T-helper 1 cell (primary cell): ENCODE results near the gene TMEM237.

ENCODE experiments used
- DNase-seq, 5 donors: peaks; one replicate each; pipeline ENCODE4 v3.0.0-alpha.2; 2012 to 2020

The TMEM237 gene

DNA sequence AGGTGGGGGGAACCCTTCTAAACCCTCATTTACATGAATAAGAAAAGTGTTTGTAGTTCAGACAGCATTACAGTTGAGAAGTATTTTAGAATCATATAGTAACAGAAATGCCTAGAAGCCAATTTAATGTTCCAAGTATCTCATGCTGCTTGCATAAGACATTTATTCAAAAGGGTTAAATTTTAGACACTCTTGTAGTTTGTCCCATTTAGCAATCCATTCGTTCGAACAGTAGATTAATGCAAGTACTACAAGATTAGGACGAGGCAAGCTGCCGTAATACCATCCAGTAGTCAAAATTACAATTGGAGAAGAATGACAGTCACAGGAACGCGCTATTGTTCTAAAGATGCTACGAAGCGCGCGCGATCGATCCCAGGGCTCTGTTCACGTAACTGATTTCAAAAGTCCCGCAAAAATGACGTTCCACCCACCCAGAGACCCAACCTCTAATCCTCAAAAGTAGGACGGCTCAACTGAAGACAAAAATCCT lies 1.2 kb downstream of the TMEM237 start:
- DNase-seq, result no peak

DNA sequence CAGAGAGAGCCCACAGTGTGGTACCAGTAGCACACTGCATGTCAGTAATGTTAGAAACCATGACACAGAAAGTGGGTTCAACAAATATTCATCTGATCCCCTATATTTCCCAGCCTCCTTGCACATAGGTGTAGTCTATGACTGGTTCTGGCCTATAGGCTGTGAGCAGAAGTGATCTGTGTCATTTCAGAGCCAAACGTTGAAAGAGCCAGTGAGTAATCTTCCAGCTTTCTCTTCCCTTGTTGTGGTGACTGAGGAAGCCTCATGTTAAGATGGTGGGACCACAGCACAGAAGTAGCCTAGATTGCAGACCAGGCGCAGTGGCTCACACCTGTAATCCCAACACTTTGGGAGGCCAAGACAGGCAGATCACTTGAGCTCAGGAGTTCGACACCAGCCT lies 4.1 kb downstream of the TMEM237 start:
- no peak for DNase-seq

DNA sequence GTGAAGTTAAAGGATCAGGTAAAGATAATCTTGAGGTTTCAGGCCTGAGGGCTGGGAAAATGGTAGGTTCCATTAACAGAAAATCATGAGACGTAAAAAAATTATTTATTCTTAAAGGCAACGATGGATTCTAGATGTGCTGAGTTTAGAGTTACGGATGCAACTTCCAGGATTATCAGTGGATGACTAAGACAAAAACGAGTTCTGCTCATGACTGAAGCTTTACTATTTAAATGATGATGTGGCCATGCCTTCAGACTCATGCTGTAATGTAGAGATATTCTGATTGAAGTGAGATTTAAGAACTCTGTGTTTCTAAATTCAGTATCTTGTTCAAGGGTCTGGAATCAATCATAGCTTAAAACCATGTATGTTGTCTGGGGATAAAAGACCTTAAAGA lies 5.0 kb downstream of the TMEM237 start:
- no peak for DNase-seq

DNA sequence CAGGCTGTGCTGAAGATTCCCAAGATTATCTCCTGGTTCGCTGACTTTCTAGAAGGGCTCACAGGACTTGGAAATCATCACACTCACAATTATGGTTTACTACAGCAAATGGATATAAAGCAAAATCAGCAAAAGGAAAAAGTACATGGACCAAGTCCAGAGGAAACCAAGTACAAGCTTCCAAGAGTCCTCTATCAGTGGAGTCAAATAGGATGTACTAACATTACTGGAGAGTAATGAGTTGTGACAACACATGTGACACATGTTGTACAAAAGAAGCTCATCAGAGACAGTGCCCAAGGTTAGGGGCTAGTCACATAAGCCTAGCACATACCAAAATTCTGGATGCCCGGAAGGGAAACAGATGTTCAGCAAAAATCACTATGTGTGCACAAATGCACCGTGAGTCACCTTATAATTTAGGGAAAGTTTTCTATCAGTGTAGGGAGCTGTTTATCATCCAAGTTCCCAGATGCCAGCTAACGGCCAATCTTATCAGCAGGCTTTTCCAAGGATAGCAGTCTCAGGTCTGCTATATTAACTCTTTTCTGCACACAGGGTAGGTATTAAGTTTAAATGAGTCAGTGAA lies 9.5 kb downstream of the TMEM237 start:
- no peak for DNase-seq

DNA sequence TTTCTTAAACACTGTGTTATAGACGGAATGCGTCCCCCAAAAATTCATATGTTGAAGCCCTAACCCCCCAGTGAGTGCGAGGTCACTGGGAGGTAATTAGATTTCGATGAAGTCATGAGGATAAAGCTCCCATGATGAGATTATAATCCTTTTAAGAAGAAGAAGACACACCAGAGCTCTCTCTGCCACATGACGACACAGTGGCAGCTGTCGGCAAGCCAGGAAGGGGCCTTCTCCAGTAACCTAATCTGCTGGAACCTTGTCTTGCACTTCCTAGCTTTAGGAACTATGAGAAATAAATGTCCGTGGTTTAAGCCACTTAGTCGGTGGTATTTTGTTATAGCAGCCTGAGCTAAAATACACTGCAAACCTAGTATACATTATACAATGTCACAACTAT lies 12.3 kb downstream of the TMEM237 start:
- DNase-seq, result no peak

DNA sequence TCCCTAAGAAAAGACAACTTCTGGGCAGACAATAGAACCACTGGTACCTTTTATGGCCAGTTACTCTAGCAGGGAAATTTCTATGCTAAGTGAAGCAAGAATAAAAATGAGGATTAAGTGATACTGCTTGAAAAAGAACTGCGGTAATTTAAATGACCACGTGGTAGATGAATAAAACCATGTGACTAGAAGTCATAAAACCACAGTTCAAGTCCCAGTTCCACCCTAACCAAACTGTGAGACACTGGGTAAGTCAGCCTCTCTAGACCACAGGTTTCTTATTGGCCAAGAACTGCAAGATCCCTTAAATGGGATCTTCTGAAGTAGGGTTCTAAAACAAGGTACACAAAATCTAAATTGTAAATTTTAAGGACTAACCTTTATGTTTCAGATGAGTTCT lies 12.7 kb downstream of the TMEM237 start:
- DNase-seq, result no peak

DNA sequence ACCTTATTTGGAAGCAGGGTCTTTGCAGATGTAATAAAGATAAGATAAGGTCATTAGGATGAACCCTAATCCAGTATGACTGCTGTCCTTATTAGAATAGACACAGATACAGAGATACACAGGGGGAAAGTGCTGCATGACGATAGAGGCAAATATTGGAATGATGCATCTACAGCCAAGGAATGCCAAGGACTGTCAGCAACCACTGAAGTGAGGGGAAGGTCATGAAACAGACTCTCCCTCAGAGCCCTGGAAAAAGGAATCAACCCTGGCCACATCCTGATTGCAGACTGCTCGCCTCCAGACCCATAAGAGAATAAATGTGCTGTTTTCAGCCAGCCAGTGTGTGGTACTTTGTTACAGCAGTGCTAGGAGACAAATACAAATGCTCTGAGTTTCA lies 14.8 kb downstream of the TMEM237 start:
- DNase-seq, result no peak

DNA sequence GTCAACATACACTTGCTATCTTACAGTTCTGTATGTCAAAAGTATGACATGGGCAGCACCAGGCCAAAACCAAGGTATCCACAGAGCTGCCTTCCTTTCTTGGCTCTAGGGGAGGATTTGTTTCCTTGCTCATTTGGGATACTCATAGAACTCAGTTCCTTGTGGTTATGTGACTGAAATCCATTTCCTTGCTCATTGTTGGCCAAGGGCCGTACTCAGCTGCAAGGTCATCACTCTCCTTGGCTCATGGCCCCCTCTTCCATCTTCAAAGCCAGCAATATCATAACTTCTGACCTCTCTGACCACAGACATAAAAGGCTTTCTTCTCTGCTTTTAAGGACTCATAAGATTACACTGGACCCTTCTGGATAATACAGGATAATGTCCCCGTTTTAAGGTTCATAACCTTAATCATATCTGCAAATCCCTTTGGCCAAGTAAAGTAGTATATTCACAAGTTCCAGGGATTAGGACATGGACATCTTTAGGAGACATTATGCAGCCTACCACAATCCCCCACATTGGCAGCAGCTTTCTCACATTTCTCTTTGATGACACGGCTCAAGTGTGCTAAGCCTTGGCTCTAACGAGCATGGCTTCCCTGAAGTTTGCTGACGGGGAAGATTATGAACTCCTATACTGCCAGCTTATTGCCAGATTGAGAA lies 20.9 kb downstream of the TMEM237 start:
- DNase-seq, result no peak

DNA sequence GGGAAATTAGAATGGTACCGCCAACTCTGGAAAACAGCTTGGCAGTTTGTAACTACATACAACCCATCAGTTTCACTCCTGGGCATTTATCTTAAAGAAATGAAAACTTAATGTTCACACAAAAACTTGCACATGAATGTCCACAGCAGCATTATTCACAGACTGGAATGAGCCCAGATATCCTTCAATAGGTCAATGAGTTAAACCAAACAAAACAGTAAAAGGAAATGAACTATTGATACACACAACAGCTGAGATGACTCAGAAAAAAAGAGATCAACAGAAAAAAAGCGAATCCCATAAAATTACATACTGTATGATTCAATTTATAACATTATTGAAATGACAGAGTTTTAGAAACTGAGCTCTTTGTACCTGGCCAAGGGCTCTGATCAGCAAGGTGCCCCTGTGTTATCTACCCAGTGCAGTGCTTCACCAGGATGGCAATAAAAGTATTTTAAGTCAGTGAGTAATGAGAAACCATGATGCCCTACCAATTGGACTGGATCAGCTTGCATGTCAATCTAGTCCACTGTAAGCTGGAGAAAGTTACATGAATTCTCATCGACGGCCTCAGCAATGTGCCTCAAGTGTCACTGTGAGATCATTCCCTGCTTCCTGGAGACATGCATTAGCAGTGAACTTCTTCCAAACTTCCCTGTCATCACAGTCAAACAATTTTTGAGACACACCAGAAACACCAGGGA lies 21.9 kb downstream of the TMEM237 start:
- DNase-seq, result no peak

DNA sequence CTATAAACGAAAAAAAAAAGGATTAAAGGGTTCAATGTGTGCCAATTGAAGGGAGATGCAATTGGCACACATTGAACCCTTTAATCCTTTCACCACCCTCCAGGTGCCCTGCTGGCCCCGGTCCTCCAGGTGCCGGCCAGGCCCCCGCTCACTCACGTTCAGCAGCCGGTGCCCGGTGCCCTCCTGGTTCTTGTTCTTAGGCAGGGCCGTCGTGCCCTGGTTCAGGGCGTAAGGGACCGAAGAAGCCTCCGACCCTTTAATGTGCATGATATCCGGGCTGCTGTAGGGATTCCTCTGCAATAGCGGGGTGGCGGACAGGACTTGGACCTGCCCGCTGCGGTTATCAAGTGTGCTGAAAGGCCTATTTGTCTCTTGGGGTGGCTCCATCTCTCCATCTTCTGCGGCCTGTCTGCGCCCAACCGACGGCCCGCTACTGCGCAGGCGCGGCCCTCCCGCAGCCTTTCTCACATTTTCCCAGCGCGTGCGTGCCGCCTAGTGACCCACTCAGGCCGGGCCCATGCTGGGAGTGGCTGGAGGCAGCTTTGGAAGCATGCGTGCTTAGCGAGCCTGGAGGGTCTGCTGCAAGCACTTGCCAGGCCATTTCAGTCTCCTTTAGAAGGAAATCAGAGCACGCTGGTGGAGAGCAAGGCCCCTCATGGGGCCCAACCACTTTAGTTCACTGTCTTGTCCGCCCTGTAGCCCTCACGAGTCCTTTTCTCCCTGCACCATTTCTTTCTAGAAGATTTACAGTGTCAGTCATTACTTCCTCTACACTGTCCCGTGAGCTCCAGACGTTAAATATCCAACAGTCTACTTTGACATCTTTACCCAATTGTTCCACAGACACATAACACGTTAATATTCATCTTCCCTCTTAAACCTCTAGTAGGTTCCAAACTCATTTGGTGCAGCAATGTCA lies 24.3 kb downstream of the TMEM237 start:
- DNase-seq, result no peak

DNA sequence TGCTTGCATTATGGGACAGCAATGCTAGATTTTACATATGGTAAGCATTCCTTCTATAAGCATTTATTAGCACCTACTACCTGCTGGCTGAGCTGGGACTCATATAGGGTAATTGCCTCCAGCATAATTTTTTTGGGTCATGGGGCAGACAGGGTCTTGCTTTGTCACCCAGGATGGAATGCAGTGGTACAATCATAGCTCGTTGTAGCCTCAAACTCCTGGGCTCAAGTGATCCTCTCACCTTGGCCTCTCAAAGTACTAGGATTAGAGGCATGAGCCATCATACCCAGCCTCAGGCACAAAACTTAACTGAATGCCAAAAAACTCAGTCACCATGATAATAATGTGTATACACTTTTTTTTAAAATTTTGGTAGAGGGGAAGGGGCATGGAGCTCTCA lies 35.3 kb downstream of the TMEM237 start:
- DNase-seq, result no peak

DNA sequence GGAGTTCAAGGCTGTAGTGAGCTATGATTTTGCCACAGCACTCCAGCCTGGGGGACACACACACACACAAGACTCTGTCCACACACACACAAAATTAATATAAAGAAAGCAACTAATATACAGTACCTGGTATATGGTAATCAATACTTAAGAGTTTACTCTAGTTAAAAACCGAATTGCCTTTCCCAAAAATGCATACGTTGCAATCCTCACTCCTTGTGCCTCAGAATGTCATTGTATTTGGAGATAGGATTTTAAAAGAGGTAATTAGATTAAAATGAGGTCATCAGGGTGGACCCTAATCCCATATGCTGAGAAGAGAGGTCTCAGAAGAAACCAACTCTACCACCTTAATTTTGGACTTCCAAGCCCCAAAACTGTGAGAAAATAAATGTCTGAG lies 35.7 kb downstream of the TMEM237 start:
- DNase-seq, result no peak

DNA sequence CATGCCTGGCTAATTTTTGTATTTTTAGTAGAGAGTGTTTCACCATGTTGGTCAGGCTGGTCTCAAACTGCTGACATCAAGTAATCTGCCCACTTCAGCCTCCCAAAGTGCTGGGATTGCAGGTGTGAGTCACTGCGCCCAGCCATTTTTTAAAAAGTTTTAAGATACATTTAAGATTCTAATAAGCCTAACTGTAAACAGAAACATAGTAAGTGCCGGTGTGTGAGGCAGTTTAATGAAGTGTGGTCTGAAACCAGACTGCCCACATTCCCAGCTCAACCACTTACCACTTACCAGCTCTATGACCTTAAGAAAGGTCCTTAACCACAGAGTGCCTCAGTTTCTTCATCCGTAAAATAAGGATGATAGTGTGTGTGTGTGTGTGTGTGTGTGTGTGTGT lies 42.4 kb downstream of the TMEM237 start:
- DNase-seq, result no peak

DNA sequence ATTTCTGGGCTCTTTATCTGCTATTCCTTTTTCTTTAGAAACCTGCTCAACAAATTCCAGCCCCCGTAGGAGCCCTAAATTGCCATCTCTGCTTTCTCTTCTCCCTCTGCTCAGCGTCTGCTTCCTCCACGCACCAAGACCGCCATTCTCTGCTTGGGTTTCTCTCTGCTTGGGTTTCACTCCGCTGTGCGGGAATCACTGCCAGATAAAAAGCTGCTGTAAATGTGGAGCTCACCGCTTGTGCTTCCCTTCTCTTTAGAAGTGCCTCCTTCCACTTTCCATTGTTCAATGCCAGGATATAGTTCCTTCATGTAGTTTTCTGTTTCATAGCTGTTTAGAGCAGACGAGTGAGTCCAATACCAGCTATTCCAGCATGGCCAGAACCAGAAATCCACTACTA lies 45.9 kb downstream of the TMEM237 start:
- DNase-seq, result no peak

DNA sequence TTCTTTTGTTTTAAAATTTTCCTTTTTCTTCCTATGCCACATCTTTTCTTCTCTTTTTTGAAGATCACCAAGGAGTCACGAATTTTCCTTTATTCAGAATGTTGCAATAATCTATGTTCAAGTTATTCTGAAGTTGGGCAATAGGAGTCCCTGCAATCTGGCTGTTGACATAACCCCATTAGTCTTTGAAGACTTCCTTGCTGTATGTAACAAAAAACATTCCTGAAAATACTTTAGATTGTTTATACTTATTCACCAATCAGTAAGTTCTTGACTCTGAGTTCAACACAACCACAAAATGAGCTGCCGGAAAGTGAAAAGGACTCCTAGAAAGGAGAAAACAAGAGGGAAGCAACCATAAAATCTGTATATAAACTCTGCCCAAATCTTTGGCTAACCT lies 62.8 kb downstream of the TMEM237 start:
- no peak for DNase-seq

DNA sequence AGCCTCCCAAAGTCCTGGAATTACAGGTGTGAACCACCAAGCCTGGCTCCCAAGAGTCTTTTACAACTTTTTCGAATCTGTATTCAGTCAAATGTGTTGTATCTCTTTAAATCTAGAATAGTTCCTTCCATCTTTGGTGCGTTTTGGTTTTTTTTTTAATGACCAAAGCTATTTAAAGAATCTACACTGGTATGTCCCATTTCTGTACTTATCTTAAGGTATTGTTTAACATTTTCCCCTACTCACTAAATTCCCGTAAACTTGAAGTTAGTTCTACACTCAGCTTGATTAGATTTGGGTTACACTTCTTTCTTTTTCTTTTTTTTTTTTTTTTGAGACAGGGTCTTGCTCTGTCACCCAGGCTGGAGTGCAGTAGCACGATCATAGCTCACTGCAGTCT lies 63.8 kb downstream of the TMEM237 start:
- no peak for DNase-seq

DNA sequence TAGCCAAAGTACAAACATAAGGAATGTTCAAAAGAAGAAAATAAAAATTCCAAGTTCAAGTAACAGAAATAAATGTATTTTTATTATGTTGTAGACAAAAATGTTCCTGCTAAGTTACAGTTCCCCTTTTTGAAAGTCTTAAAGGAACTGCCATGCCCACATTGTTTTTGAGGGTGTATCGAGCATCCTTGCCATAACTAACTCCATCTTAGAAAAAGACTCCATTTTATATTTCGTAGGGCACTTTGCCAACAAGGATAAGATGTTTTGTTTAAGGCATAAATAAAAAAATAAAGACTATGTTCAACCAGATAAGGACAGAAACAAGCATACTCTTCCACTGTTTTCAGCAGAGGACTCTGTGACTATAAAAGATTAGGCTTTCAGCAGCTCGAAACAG lies 67.3 kb downstream of the TMEM237 start:
- no peak for DNase-seq

DNA sequence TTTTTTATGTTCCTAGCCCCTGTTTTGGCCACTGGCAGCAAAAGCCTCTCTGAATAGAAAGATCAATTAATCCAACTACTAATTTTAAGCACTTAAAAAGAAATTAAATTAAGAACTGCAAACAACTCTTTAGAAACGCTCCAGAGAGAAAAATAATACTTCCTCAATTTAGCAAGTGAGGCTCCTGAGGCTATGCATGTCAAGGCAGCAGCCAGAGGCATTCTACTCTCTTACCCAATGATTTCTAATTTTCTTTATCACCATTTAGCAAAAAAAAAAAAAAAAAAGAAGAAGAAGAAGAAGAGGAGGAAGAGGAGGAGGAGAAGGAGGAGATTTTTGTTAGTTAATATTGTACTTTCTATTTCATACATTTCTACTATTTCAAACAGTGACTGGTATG lies 68.5 kb downstream of the TMEM237 start:
- DNase-seq, result no peak

DNA sequence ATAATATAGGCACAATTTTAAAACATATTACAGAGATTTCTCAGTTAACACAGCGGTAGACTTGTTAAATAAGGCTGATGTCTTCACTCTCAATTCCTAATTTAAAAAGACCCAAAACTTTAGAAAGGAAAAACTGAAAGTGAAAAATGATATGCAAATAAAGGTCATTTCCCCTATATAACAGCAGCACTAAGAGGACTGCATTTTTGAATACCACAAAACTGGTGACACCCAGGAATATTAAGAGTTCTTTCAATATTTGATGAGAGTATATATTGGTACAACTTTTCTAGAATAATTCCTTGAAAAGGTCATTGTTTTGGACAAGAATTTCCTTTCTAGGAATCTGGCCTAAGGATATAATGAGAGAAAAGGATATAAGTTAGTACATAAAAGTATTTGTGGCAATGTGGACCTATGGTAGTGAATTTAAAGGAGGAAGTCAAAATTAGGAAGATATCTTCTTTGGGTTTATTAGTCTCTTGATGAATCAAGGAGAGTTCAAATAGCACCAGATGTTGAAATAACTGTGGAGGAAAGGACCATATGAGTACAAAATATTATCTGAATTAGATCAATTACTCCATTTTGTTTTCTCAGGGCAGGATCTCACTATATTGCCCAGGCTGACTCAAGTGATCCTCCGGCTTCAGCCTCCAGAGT lies 70.3 kb downstream of the TMEM237 start:
- no peak for DNase-seq
